LNCaP clone FGC (cell line): ENCODE measurements around the gene CCDC14.
A peak's percentile ranks its signal among the peaks of the same experiment; 100 is the strongest.
"Not testable (repeated sequence)": the region's sequence is repeated elsewhere in the genome, so short reads cannot be mapped to it uniquely, and the experiment has no call there.

Experiments used
- DNase-seq: peaks from one replicate; pipeline ENCODE4 v3.0.0-alpha.2; 2011; ENCODE audit warnings: low read depth
- H3K4me3 ChIP-seq: 2 replicates; pipeline ENCODE4 v1.5.1; 2011; ENCODE audit warnings: mild to moderate bottlenecking, low read depth, low read length, control low read depth
- TF ChIP-seq, protein P1 (sequence below): IDR thresholded peaks from 2 replicates; pipeline ENCODE4 v1.5.1; 2012; ENCODE audit warnings: mild to moderate bottlenecking; ENCODE audit not compliant: control insufficient read depth, insufficient read depth; ENCODE audit errors: extremely low read depth

The CCDC14 gene

DNA sequence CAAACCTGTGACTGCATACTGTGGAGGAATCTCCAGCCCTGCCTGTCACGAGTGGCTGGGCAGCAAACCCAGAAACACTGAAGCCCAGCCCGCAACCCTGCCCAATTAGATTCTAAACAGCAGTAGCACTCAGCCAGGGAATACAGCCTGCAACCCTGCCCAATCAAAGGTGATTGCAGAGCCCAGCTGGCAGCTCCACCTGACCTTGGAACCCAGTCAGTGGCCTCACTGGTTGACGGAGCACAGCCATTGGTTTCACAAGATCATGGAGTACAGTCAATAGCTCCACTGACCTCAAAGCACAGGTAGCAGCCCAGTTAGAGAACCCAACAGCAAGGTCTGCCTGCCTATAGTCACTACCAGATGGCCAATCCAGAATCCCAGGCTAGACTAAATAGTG is 41.7 kb downstream of the CCDC14 start:
- H3K4me3 ChIP-seq = no peak overlapping the region
- no peak for DNase-seq
- TF ChIP-seq, protein P1, sequence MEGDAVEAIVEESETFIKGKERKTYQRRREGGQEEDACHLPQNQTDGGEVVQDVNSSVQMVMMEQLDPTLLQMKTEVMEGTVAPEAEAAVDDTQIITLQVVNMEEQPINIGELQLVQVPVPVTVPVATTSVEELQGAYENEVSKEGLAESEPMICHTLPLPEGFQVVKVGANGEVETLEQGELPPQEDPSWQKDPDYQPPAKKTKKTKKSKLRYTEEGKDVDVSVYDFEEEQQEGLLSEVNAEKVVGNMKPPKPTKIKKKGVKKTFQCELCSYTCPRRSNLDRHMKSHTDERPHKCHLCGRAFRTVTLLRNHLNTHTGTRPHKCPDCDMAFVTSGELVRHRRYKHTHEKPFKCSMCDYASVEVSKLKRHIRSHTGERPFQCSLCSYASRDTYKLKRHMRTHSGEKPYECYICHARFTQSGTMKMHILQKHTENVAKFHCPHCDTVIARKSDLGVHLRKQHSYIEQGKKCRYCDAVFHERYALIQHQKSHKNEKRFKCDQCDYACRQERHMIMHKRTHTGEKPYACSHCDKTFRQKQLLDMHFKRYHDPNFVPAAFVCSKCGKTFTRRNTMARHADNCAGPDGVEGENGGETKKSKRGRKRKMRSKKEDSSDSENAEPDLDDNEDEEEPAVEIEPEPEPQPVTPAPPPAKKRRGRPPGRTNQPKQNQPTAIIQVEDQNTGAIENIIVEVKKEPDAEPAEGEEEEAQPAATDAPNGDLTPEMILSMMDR = no peak

DNA sequence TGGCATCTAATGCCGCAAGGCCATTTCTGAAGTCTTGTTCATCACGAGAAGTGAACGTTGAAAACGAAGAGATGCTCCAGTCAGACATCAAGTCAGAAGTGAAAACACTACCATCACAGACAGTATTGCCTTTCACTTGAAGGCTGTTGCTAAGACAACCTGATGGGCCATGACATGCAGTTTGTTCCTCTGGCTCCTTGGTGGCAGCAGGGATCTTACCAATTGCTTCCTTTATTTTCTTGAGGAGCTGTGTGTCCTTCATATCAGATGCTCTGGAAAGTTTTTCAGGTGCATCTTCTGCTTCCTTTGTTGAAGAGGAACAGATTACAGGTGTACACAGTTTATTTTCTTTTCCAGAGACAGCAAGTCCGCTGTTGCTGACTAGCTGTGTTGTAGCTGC is 46.2 kb downstream of the CCDC14 start:
- H3K4me3 ChIP-seq = no peak overlapping the region
- no peak for DNase-seq
- TF ChIP-seq, protein P1 = peak; percentile 26; the same call in 1 of the 2 replicates

DNA sequence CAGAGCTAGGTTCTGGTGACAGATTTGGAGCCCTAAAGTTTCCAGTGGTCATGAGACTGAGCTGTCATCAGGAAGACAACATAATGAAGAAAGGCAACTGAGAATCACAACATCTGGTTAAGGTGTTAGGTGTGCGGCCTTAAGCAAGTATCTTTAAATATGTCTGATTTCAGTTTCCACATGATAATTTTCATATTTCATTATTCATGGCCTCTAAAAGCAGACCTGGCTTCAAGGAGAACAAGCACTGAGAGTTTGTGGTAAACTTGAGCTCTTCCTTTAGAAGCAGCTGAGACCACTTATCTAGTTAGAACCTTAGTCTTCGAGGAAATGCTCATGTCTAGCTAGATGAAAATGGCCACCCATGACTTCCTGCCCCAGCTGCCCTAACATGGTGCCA is 51.2 kb downstream of the CCDC14 start:
- no peak for DNase-seq
- no peak overlapping the region for H3K4me3 ChIP-seq
- TF ChIP-seq, protein P1 = no peak

DNA sequence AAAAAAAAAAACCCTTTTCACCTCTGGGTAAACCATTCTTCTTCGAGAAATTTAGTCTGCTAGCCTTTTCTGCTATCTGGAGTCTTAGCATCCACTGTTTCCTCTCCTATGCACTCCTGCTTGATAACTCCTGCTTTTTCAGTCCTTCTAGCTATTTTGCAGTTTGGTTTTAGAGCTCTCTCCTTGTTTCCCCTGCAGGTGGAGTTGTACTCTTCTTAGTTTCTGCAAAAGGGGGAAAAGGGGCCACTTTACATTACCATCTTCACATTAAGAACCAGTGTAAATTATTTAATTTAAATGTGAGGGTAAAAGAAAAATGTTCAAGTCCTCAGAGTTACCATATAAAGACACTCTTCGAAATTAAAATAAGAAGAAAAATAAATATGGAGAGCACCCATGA is 53.3 kb downstream of the CCDC14 start:
- TF ChIP-seq, protein P1 = no peak
- DNase-seq = no peak
- H3K4me3 ChIP-seq = no peak overlapping the region

DNA sequence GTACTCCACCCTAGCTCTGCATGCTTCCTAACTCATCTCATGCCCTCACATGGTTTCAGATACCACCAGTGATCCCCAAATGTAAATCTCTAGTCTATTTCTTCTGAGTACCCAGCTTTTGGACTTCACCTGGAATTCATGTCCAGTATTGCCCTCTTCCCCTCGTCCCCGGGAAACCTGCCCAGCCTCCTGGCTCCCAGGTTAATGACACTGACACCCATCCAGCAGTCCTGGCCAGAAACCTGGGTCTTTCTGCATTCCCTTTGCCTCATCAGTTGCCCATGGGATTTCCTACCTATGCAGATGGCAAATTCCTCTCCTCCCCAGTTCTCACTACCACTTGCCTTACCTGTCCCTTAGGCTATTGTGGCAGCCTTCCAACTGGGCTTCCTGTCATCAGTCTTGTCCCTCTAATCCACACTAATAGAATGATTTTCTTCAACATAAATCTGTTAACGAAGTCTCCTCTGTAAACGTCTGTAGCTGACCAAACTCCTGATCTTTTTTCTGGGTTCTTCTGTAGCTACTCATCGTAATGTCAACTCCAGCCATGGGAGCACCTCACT is 61.6 kb downstream of the CCDC14 start:
- DNase-seq = peak; percentile 4
- no peak overlapping the region for H3K4me3 ChIP-seq
- TF ChIP-seq, protein P1 = no peak

DNA sequence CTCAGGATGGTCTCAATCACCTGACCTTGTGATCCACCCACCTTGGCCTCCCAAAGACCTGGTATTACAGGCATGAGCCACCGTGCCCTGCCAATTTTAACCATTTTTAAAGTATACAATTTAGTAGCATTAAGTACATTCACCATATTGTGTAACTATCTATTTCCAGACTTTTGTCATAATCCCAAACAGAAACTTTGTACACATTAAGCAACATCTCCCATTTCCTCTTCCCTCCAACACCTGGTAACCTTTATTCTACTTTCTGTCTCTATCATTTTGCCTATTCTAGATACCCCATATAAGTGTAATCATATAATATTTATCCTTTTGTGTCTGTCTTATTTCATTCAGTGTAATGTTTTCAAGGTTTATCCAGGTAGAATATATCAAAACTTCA is 68.0 kb downstream of the CCDC14 start:
- TF ChIP-seq, protein P1 = no peak
- no peak for DNase-seq
- H3K4me3 ChIP-seq = no peak overlapping the region

DNA sequence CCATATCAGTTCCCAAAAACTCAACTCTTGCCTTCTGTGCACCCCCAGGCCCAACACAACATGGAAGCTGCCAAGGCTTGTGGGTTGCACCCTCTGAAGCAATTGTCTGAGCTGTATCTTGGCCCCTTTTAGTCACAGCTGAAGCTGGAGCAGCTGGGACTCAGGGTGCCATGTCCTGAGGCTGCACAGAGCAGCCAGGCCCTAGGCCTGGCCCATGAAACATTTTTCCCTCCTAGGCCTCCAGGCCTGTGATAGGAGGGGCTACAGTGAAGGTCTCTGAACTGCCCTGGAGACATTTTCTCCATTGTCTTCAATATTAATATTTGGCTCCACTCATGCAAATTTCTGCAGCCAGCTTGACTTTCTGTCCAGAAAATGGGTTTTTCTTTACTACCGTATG is 68.8 kb downstream of the CCDC14 start:
- DNase-seq = no peak
- no peak overlapping the region for H3K4me3 ChIP-seq

DNA sequence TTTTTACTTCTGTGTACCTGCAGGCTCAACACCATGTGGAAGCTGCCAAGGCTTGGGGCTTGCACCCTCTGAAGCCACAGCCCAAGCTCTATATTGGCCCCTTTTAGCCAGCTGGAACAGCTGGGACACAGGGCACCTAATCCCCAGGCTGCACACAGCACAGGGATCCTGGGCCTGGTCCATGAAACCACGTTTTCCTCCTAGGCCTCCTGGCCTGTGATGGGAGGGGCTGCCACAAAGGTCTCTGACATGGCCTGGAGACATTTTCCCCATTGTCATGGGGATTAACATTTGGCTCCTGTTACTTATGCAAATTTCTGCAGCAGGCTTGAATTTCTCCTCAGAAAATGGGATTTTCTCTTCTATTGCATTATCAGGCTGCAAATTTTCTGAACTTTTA is 70.0 kb downstream of the CCDC14 start:
- not testable (repeated sequence) for H3K4me3 ChIP-seq, DNase-seq

More for the DNA sequence above, 68.8 kb downstream of the CCDC14 start:
- TF ChIP-seq, protein P1 = no peak

DNA sequence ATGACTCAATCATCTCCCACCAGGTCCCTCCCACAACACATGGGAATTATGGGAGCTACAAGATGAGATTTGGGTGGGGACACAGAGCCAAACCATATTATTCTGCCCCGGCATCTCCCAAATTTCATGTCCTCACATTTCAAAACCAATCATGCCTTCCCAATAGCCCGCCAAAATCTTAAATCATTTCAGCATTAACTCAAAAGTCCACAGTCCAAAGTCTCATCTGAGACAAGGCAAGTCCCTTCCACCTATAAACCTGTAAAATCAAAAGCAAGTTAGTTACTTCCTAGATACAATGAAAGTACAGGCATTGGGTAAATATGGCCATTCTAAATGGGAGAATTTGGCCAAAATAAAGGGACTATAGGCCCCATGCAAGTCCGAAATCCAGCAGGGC is 70.9 kb downstream of the CCDC14 start:
- not testable (repeated sequence) for H3K4me3 ChIP-seq, DNase-seq
